HG03442 (cell line): Measurements from ENCODE around the gene TRAPPC12.
"Not testable (repeated sequence)": the region's sequence is repeated elsewhere in the genome, so short reads cannot be mapped to it uniquely, and the experiment has no call there.

Experiments
- ATAC-seq: cut with Tn5 transposase; IDR thresholded peaks from one replicate; pipeline ENCODE4 v1.9.1; 2021; ENCODE audit warnings: mild to moderate bottlenecking, moderate library complexity; ENCODE audit not compliant: unreplicated experiment

Gene TRAPPC12

DNA sequence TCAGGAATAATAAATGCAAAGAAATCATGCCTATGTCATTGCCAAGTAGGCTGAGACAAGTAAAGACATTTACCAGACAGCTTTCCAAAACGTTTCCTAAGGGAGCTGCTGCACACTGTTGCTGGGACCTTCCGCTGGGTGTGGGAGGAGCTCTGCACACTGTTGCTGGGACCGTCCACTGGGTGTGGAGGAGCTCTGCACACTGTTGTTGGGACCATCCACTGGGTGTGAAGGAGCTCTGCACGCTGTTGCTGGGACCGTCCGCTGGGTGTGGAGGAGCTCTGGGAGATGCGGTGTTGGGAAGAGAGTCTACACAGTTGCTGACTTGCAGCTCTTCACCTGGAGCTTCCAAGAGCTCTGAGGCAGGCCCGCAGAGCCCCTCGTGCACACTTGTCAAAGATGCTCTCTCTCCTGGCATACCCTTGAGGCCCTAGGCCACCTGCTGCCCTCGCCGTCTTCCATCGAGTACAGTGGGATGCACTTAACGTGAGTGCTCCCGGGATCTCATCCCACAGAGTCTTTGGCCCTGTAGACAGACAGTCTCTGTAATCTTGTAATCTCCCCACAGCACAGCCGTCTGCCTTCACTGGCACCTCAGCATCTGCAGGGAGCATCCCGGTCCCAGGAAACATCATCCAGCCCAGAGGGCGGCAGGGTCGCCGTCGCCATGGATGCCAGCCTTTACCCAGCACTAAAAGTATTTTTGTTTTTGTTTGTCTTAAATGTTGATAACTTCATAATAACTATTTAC is 51.4 kb downstream of the TRAPPC12 start:
- ATAC-seq: no peak

DNA sequence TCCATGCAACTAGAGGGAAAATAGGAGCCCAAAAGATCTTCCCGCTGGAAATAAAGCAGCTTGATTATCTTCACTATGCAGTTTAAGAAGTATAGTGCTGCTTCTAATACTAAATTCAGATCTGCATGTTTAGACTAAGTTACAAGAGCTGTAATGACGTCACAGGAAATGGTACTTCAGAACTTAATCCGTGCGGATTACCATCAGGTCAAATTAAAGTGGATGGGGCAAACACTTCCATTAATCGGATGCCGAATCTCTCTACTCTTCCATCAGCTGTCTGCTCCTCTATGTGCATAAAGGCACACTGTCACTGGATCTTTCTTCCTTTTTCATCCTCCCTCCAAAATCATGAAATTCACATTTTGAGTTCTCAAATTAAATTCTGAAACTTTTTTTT is 52.6 kb downstream of the TRAPPC12 start:
- no peak for ATAC-seq

DNA sequence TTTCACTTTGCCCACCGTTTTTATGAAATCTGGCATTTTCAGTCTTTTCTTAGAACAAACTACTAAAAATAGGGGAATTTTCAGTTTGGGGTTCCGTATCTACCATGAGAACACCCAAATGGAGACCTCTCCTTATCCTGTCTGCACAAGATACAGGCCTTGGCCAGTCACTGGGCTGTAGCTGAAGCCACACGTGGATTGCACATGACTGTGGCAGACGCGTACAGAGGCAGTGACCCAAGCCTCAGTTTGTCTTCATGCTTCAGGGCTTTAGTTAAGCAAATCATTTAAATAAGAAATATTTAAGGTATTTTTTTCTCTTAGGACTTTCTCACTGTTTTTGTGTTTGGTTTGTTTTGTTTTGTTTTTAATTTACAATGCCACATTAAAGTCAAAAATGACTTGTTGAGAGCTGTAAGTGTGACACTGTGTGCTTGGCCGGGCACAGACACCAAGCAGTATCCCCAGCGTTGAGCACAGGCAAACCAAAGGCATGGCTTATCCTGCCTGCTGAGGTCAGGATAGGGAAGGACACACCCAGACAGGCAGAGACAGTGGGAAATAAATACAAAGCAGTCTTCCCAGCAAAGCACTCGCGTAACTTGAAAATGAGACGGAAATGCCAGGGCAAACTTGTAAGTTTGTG is 53.3 kb downstream of the TRAPPC12 start:
- ATAC-seq: no peak

DNA sequence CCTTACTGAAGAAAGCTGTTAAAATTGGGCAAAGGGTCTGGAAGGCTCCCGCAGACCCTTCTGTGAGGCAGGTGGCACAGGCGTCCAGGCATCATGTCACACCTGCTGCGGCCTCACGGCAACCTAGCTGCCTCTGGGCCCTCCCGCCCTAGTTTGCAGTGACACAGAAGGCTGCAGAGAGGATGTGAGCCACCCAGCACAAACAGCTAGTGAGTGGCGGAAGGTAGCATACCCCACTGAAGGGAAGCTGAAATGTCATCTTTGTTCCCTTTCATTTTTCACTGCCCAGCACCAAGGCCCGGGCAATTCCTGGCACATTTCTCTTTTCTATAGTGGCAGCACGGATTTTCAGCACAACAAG is 53.8 kb downstream of the TRAPPC12 start:
- no peak for ATAC-seq

DNA sequence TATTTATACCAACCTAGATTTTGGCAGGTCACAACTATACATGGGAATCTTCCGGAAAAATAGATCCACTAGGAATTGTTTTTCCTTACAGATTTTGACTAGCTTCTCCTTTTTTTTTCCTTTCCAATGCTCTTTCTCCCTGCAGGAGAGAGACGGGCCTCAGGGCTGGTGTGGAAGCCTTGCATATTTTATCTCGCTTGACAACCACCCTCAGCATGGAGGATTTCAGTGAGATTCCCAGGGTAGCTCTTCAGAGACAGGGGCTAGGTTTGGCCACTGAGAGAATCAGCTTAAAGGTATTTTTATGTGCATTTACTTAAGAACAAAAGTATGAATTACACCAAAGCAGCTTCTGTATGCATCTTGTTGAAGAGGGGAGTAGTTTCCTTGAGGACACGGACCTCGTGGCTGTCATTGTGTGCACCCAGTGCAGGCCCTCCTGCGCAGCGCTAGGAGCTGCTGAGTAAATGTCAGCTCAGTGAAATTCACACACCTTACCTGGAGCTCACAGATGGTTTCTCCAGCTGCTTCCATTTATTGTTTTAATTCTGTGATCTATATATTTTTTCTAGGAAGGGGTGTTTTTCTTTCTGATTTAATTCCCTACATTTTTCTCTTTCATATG is 54.4 kb downstream of the TRAPPC12 start:
- ATAC-seq: no peak

DNA sequence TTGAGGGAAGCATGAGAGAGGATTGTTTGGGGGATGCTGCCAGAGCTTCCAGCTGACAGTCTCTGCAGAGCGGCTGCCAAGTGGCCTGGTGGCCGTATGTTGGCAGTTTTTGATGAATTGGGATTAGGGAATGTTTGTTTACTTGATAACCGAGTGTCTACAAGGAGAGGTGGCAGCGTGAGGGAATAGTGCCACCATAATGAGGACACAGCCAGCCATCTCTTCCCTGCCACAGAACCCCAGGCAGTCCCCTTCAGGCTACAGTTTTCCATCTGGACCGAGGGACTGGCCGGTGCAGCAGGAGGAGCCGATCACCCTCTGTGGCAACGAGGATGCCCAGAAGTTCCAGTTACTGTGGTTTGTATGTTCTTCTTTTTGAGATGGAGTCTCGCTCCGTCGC is 55.2 kb downstream of the TRAPPC12 start:
- no peak for ATAC-seq

DNA sequence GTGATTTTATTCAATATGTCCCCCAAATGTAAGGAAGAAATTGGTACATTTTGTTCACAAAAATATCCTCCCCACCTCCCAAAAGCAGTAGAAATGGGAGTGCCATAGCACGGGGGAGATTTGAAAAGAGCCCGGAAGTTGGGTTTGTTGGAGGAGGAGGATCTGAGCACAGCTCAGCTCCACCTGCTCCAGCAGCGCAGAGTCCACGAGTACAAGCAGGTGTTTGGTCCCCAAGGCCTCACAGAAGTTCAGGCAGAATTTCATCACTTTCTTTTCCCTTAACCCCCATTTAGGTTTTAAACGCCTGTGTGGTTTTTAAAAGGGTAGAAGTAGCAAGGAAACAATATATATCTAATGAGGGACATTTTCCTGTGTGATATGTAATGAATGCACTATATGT is 56.0 kb downstream of the TRAPPC12 start:
- ATAC-seq: no peak

DNA sequence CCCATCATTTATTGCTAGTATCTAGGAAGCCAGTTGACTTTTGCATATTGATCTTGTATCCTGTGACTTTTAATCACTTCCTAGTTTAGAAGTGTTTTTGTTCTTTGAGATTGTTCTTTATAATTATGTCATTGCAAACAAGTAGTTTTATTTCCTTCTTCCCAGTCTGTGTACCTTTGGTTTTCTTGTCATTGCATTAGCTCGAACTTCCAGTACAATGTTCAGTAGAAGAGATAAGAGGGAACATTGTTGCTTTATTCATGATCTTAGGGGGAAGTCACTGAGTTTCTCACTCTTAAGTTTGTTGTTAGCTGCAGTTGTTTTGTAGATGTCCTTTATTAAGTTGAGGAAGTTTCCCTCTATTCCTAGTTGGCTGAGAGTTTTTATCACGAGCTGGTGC is 61.0 kb downstream of the TRAPPC12 start:
- no peak for ATAC-seq

DNA sequence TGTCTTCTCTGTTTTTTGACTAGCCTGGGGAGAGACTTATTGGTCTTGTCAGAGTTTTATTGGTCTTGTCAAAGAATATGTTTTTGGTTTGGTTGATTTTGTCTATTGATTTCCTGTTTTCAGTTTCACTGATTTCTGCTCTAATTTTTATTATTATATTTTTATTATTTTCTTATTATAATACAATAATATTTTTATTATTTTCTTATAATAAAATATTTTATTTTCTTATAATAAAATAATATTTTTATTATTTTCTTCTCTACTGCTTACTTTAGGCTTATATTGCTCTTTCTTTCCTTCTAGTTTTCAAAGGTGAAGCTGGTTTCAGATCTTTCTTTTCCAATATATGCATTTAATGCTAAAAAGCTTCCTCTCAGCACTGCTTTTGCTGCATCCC is 62.0 kb downstream of the TRAPPC12 start:
- ATAC-seq: no peak

DNA sequence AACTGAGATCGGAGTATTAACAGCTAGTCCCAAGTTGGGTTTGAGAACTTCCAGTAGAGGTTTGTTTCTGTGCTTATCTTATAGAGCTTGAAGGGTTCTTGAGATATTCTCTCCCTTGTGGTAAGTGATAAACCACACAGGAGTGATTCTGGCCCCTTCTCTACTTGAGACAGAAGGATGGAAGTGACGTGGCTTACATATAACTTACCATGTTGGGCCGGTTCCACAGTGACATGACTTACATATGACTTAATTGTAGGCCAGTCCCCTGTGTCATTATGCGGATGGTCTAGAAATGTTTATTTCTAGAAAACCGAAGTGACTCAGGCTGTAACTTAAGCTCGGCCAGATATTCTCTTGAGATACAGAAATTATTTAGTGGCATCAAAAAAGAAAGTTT is 62.7 kb downstream of the TRAPPC12 start:
- peak; percentile 89 for ATAC-seq

DNA sequence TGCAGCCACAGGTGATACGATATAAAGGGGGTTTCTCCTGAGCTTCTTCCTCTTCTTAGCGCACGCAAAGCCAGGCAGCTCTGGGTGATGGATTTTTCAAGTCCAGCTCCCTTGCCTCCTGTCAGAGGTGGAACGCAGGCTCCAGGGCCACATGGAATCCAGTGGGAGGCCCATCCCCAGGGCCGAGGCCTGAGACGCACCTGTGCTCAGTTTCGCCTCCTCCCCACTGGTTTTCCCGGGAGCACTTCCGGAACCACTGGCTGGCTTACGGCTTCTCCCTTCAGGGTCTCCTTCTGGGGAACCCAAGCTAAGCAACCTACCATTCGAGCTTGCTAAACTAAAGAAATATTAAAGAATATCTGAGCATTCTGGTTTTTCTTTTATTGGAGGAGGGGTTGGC is 63.6 kb downstream of the TRAPPC12 start:
- no peak for ATAC-seq

DNA sequence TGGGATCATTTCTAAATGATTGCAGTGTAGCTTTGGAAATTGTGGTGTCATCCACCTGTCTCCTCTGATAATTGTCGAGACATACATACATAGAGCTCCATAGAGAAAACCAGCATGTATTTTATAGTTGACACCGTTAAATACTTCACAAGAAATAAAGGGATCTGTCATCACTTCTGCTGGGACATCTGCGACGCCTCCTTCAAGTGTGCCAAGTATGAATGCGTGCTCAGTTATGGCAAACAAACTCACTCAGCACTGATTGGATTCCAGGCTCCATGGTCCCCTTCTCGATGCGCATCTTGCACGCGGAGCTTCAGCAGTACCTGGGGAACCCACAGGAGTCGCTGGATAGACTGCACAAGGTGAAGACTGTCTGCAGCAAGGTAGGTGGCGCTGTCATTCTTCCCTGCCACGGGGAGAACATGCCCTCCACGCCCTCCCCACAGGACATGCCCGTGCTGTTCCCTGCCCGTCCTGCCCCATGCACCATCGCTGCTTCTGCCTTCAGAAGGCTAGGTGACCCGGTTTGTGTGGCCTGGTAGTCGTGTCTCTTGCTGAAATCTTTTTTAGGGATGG is 64.1 kb downstream of the TRAPPC12 start:
- no peak for ATAC-seq

DNA sequence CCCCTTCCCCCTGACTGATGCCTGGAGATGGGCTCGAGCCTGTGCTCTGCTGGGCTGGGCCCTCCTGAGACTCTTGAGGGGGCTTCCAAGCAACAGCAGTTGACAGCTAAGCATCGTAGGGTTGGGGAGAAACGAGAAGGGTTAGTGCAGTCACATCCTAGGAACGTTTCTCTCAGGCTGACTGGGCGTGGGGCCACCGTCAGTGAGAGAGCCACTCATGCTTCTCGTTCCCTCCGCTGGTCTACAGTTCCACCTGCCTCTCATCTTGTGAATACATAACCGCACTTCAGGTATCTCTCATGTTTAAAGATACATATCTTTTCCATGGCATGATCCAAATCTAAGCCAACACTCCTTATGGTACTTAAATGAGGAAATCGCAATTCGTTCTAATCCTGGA is 66.4 kb downstream of the TRAPPC12 start:
- no peak for ATAC-seq

DNA sequence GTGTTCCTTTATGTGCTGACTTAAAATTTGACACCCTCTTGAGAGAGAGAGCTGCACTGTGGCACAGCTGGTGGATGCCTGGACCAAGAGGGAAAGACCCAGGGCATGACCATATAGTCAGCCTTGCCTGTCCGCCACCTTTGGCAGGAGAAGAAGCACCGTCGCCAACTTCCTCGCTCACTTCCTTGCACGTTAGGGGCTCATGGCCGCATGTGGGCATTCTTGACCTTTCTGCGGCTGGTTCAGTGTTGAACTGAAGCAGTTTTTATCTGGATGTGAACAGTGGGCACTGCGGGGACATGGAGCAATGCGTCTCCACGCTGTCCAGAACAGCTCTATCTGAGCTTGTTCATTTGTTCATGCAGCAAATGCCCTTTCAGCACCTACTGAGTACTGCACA is 66.9 kb downstream of the TRAPPC12 start:
- ATAC-seq: no peak

DNA sequence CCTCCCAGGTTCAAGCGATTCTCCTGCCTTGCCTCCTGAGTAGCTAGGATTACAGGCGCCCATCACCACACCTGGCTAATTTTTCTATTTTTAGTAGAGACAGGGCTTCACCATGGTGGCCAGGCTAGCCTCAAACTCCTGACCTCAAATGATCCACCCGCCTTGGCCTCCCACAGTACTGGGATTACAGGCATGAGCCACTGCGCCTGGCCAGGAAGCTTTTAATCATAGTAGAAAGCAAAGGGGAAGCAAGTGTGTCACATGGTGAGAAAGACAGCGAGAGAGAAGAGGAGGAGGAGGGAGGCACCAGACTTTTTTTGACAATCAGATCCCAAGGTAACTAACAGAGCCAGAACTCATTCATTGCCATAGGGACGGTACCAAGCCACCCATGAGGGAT is 67.7 kb downstream of the TRAPPC12 start:
- ATAC-seq: not testable (repeated sequence)

DNA sequence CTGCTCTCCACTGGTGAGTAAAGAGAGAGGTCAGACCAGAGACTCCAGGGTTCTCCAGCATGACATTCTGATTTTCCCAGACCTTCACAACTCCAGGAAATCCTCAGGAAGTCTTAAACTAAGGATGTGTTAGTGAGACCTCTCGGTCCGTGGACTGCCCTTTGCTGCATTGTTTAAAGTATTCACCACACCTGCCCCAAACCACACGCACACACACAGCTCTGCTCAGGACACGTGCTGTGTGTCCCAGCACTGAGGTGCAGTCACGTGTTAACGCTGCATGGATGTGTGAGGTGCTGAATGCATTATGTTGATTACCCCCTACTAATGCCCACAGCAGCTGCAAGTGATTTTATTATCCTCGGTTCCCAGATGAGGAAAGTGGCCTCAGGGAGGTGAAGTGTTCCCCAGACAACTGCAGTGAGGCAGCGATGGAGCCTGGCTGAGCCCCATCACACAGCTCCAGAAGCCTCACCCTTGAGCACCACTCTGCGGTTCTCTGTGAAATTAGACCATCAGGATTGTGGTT is 68.4 kb downstream of the TRAPPC12 start:
- ATAC-seq: no peak

DNA sequence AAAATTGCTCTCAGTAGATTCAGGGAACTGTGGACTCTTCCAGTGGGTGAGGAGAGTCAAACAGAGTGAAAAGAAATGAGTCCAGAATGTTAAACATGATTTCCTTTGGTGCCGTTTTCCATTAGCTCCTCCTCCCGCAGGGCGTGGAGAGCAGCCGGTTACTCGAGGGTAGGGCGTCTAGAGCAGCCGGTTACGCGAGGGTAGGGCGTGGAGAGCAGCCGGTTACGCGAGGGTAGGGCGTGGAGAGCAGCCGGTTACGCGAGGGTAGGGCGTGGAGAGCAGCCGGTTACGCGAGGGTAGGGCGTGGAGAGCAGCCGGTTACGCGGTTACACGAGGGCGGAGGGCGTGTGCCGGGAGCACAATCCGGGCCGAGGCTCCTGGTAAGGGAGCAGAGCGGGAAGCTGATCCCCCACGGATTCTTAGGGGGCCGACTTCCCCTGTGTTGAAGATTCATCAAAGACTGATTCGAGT is 69.0 kb downstream of the TRAPPC12 start:
- ATAC-seq: not testable (repeated sequence)

DNA sequence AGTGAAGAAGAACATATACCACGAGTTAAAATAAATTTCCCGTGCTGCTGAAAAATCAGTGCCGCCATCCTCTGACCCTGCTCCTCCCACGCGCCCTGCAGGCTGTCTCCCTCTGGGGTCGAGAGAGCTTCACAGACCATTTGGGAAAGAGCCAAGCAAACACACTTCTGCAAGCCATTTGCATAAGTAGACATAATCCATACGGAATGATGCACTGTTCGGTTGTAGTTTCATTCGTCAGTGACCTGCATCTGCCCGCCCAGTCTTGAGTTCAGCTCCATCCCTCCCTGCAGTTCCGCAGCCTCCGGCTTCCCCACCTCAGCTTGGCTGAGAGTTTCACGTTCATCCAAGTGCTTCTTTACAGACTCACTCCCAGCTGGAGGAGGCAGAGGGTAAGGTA is 69.6 kb downstream of the TRAPPC12 start:
- no peak for ATAC-seq

DNA sequence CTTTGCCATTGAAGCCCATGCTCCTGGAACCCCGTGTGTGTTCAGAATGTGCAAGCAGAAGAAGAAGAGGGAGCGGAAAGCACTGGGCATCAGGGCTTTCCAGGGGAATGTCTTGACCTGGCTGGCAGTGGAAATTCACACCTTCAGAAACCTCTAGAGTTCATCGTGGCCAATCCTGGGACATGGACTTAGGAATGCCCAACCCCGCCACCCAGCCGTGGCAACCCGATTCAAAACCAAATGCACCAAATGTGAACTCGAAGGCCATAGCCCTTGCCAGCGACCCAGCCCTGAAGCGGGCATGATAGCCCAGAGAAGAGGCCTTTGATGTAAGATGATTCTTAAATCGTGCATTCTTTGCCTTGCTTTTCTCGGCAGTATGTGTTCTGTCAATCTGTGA is 70.4 kb downstream of the TRAPPC12 start:
- no peak for ATAC-seq

DNA sequence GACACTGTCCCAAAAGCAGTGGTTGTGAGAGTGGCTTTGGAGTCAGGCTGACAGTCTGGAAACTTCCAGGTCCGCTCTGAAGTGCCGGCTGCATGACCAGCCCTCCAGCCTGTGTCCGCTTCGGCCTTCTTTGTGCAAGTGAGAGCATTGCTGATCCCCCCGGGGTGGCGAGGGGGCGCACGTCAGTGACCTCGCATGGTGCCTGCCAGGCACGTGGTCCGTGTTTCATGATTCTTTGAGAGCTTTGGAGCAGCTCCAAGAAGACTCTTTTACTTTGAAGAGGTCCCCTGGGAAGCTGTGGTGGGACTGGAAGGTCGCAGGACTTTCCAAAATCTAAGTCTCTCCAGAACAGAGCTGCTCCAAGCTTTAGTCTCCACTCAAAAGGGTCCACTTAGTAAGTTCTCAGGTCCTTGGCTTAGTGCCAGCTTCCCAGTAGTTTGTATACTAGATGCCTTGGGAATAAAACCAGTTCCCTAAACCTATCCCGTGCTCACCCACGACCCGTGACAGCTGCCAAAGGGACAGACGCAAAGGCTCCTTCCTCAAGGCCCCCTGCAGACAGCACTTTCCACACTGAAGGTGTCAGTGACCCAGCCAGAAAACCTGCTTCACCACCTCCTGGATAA is 71.0 kb downstream of the TRAPPC12 start:
- ATAC-seq: no peak

DNA sequence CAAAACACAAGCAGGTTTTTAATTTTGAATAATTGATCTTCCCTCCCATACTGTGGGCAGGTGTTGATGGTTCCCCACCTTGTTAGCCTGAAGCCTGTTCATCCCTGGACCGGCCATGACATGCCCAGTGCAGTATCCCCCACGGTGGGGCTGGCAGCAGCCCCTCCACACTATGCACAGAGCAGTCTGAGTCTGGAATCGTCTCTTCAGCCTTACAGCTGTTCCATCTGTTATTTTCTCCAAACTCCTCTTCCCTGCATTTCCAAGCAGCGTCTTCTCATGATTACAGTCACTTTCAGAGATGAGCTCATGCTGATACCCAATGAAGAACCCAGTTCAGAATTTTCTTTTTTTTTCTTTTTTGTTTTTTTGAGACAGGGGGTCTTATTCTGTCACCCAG is 71.7 kb downstream of the TRAPPC12 start:
- no peak for ATAC-seq
